Skeletal muscle cell (primary cell): Measurements from ENCODE around the gene DTD1.
A peak's percentile ranks its signal among the peaks of the same experiment; 100 is the strongest.
"Not testable (repeated sequence)": the region's sequence is repeated elsewhere in the genome, so short reads cannot be mapped to it uniquely, and the experiment has no call there.

Experiments
- DNase-seq: peaks from one replicate; pipeline ENCODE4 v3.0.0-alpha.2; 2010; ENCODE audit warnings: low read depth
- H3K4me3 ChIP-seq: 2 replicates; pipeline ENCODE4 v1.5.1; 2011; ENCODE audit warnings: low read depth, mild to moderate bottlenecking, control low read depth, low read length, moderate library complexity

Gene DTD1

DNA sequence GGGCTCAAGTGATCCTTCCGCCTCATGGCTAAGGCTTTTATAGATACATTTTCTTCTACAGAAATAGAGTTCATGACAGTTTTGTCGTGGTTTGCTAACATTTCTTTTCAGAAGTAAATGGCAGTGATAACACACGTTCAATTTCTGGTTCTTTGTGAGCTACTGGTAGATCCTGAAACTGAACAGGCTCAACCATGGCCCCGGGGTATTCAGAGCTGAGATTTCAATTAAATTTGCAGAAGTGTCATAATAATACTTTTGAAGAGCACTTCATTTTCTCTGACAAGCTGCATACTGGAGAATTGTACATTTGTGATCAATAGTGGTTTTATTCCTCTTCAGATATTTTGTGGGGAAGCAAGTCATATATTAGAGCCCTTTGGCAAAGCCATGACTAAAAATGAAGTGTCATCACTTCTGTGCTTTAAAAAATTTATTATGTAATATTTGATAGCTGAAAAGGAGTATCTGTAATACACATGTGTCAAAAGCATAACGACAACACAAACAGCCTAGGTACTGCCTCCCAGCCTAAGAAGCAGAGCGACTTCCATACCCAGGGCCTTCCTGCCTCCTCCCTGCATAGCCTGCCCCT lies 141.5 kb downstream of the DTD1 start:
- H3K4me3 ChIP-seq: no peak overlapping the region
- no peak for DNase-seq

DNA sequence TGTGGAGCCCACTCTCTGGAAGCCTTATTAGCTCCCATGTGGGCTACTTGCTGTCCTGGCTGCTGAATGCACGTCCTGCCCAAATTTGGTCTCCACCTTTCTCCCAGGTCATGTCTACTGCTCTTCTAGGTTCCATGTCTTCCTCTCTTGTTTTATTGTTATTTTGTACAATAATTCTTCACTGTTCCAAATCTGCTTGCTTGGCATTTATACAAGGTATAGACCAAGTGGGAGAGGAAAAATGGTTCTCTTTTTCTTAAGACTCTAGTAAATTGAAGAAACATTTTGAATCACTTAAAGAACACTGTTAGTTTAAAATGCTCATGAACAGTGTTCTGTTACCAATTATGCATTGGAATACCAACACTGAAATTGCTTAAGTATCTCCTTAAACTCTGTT lies 144.1 kb downstream of the DTD1 start:
- H3K4me3 ChIP-seq: no peak overlapping the region
- DNase-seq: no peak

DNA sequence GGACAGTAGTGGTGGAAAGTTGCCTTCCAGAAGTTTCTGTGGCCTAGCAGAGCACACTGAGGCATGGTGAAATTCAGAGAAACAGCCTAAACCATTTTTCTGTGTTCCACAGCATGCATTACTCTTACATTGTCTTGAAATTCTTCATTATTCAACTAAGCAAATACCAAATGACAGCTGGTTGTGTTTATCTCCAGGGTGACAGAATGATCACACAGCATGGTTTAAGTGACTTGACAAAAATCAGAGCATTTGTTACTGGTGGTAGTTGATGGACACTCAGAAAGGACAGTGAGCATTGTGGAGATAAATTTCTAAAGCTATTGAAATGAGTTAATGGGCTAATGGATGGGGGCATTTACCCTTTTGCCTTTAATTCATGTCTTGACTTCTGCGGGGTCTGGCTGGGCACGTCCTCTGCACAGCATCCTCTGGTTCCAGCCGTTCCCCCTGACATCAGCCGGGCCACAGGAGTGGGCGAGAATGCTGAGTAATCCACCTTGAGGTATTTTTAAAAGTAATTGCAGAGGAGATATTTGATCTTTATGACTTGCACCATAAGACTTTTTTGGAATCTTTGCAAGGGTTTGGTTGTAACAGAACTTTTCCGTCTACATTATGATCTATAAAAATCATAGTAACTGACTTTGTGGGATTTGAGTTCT lies 146.8 kb downstream of the DTD1 start:
- no peak overlapping the region for H3K4me3 ChIP-seq
- DNase-seq: no peak

DNA sequence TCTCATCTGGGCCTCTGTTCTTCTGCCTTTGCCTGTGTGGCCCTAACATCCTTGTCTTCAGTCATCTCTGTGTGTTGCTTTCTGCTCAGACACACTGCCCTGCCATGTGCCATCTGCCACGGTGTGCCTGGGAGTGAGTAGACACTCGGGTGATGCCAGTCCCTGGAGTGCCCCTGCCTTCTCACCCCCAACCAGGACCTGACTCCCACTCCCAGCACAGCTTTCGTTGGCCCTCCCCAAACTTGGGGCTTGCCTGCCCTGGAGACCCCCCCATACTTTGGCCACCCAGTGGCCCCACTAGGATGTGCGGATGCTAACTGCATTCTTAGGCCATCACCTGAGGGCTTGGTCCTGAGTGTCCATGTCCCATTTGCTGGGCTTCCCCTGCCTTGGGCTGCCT lies 149.3 kb downstream of the DTD1 start:
- no peak overlapping the region for H3K4me3 ChIP-seq
- DNase-seq: no peak

DNA sequence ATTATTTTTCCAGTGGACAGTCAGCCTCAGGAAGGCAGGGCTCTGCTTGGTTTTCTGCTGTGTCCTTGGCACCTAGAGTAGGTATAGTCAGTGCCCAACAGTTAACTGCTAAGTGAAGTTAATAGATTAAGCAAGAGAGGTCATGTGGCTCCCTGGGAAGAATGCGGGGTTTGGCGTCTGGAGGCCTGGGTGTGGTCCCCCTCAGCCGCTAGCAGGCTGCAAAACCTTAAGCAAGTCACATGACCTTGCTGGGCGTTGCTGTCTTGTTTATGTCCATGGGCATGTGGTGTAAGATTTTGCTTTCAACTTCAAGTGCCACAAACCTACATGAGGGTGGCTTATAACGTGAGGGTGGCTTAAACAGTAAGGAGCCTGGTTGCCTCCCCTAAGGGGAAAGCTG lies 150.2 kb downstream of the DTD1 start:
- DNase-seq: no peak
- no peak overlapping the region for H3K4me3 ChIP-seq

DNA sequence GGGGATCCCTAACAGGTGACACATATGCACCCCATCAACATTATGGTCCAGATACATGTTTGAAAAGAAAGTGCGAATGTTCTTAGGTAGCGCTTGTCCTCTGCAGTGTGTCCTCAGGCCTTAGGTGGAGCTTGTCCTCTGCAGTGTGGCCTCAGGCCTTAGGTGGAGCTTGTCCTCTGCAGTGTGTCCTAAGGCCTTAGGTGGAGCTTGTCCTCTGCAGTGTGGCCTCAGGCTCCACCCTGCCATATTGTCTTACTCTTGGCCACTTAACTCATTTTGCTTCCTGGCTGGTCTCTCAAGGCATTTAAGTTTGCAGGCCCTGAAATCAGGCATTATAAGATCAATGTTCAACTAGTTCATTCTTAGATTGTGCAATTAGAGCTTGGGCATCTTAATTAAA lies 151.0 kb downstream of the DTD1 start:
- no peak for DNase-seq
- no peak overlapping the region for H3K4me3 ChIP-seq

DNA sequence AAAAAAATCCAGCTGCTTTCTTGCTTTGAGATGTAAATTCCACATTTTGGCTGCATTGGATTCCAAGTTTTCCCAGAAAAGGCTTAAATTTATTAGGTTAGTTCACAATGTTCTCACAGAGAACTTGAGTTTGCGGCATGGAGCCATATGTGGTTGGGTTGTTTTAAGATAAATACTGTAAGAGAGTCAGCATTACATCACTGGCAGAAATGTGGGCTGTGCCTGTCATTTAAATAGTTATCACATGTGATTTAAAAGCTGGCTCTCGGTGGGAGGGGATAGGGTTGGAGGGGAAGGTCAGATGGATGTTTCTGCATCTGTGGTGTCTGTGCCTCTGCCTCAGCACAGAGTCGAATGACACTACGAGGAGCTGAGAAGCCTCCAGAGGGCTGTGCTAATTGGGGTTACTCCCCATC lies 151.9 kb downstream of the DTD1 start:
- DNase-seq: peak; percentile 93
- no peak overlapping the region for H3K4me3 ChIP-seq

DNA sequence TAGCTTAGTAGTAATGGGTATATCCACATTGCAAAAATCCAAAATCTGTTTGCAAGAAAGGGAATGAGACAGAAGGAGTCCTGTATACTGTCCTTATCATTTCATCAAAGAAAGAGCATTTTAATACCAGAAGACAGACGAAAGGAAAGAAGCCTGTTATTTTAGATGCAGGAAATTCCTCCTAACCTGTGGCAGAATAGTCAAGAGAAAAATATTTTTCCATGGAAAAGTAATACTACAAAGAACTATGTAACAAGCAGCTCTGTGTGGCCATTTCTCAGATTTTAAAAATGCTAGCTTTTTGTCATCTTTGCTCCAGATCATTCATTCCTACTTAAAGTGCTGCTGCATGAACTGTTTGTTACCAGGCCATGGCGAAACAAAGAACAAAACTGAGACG lies 152.9 kb downstream of the DTD1 start:
- H3K4me3 ChIP-seq: no peak overlapping the region
- no peak for DNase-seq

DNA sequence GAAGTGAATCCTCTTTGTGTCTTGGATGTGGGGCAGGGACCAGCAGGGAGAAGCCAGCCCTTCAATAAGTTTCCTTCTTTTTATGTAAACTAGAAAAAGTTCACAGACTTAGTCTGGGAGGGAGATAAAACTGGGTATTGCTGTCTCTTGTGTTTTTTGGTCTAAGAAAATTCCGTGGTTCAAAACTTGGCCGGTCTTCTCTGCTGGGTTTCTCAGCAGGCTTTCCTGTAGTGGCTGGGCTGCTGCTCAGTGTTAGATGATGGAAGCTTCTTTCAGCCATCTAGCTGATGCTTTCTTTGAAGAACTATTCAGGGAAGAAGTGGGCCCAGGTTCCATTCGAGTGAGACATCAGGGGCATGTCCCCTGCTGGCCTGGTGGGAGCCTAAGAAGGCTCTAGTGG lies 155.0 kb downstream of the DTD1 start:
- no peak for DNase-seq

DNA sequence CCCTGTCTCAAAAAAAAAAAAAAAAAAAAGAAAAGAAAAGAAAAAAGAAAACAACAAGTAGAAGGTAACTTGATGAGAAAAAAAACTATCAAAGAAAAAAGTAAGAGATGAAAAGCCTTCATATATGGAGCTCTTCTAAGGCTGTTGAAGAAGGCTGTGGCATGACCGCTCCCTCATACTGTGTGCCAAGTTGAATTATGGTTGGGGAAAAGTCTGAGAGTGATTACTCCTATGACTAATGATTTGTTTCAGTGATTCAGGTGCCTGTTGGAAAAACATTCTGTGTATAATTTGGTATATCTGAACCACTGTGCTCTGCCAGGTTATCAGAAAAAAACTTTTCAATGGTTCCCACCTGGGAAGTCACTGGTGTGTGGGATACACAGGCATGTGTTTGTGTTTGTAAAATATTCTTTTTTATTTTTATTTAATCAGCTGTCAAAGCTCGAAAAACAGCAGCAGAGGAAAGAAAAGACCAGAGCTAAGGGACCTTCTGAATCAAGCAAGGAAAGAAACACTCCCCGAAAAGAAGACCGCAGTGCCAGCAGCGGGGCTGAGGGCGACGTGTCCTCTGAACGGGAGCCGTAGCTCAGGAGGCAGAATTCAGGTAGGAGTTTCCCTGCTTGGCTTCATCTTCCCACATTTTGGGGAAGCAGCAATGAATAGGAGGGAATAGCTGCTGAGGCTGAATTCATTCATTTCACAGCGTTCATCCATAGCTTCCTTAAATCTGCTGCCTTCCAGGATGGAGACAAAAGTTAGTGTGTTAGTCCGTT lies 156.0 kb downstream of the DTD1 start:
- DNase-seq: no peak
- no peak overlapping the region for H3K4me3 ChIP-seq

More for the DNA sequence above, 155.0 kb downstream of the DTD1 start:
- no peak overlapping the region for H3K4me3 ChIP-seq

DNA sequence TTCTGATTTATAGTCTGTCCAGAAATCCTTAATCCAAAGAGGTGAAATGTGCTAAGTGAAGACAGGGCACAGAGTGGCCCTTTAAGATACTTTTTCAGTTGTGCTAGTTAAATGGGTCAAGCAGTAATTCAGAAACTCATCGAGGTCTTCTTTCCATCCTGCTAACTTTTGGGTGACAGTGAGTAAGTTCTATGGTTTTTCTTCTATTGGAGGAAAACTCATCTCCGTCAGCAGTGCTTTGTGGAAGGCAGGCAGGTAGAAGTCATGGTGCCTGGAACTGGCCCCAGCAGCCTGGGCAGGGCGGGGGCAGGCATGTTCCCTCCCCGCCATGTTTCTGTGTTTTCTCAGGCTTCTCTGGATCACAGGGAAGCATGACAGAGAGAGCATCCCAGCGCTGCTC lies 159.2 kb downstream of the DTD1 start:
- DNase-seq: no peak
- H3K4me3 ChIP-seq: no peak overlapping the region

DNA sequence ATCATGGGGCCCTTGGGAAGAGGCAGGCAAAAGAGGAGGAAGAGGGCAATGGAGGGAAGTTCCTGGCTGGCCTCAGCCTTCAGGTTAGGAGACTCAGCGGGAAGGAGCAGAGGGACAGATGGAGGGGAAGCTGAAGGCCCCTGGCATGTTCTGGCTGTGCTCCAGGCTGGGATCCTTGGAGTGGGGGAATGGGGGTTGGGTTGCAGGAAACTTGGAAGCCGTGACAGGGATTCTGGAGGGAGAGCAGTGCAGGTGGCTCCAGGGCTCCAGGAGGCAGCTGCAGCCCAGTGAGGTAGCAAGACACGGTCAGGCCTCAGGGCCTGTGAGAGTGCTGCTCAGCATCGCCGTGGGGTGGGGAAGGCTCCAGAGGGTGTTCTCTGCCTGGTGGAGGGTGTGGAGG lies 161.1 kb downstream of the DTD1 start:
- no peak for DNase-seq

DNA sequence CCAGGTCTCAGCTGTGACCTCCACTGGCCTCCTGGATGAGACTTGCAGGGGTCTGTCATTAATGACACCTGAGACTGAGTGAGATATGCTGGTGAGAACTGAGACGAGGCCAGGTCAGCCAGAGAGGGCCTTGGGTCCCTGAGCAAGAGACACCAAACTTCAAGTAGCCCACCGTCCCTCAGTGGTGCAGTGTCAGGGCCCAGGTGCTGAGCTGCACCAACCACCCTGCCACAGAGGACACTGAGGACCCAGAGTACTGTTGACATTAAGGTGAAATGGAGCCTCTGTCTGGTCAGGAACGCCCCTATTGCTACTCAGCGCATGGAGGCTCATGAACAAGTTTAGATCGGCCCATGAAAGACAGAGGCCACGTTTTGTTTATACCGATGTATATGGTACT lies 161.7 kb downstream of the DTD1 start:
- DNase-seq: no peak

More for the DNA sequence above, 161.1 kb downstream of the DTD1 start:
- no peak overlapping the region for H3K4me3 ChIP-seq

DNA sequence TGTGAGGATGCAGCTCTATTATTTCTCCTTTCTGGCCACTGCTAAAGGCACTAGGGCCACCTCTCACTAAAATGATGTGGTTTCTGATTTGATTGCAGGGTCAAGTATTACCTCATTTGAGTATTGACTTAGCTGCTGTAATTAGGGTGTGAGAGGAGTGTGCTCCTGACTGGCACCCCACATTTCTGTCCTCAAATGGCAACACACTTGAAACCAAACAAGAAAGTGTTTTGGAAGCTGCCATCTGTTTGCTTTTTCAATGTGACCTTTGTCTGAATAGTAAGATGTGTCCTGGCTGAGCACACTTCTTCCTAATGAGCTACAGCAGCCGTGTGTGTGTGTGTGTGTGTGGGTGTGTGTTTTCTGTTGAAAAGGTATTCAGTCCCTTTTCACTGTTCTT lies 162.9 kb downstream of the DTD1 start:
- DNase-seq: no peak
- no peak overlapping the region for H3K4me3 ChIP-seq

More for the DNA sequence above, 161.7 kb downstream of the DTD1 start:
- no peak overlapping the region for H3K4me3 ChIP-seq

DNA sequence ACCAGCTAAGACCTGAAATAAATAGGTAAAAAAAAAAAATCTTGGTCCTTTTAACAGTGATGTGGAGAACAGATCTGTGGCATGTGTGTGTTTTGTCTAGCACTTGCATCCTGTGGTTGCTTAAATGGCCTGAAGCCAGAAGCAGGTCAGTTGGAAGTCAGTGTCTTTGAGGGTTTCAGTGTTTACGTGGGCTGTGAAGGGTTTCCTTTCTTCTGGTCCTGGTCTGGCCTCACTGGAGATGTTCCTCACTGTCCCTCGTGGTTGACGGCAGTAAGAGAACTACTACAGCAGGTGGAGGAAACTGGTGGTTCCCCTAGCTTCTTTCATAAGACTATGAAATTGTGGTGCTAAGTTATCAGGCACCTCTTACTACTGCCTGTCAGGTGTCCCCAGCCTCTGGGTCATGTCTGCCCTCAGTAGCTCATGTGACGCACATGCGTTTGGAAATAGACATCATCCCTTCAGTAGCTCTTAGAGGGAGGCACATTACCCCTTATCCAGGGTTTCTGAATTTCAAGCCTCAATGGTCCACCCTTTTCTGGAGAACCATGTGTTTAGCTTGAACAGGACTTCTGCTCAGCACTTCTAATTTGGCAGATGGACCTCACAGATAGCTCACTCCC lies 166.3 kb downstream of the DTD1 start:
- no peak for DNase-seq

DNA sequence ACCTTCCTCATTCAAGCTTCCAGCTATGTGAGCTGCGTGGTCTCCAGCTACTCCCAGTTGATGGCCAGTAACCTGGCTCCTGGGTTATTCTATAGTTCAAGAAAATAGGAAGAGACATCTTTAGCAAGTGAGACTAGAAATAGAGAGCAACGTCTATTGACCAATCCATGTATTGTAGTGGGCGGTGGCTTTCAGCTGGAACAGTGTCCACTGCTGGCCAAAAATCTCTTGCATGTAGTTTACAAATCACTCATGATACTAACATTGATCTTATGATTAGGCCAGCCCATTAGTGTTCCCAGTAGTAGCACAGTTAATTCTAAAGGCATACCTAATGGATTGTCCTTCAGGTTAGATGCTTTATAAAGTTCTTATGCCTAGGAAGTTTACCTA lies 166.8 kb downstream of the DTD1 start:
- DNase-seq: no peak

More for the DNA sequence above, 166.3 kb downstream of the DTD1 start:
- H3K4me3 ChIP-seq: no peak overlapping the region

DNA sequence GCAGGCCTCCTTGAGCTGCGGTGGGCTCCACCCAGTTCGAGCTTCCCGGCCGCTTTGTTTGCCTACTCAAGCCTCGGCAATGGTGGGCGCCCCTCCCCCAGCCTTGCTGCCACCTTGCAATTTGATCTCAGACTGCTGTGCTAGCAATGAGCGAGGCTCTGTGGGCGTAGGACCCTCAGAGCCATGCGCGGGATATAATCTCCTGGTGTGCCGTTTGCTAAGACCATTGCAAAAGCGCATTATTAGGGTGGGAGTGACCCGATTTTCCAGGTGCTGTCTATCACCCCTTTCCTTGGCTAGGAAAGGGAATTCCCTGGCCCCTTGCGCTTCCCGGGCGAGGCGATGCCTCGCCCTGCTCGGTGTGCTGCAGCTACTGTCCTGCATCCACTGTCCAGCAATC lies 173.0 kb downstream of the DTD1 start:
- not testable (repeated sequence) for DNase-seq

More for the DNA sequence above, 166.8 kb downstream of the DTD1 start:
- no peak overlapping the region for H3K4me3 ChIP-seq

DNA sequence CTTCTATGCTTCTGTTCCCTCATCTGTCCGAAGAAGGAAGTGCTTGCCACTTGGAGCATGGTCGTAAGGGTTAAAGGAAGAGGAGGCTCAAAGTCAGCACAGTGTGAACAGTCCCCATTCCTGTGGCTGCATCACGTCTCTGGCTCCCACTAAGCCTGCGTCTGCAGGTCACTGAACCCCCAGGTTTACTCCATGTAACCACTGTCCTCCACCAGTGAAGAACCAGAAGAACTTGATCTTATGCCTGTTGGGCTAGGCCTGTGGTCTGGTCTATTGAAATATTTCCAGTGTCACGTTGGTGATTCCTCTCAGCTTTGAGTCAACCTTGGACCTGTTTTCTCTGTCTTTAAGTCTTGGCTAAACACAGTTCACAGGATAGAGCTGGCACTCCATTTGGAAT lies 179.8 kb downstream of the DTD1 start:
- H3K4me3 ChIP-seq: no peak overlapping the region
- no peak for DNase-seq

More for the DNA sequence above, 173.0 kb downstream of the DTD1 start:
- H3K4me3 ChIP-seq: not testable (repeated sequence)

DNA sequence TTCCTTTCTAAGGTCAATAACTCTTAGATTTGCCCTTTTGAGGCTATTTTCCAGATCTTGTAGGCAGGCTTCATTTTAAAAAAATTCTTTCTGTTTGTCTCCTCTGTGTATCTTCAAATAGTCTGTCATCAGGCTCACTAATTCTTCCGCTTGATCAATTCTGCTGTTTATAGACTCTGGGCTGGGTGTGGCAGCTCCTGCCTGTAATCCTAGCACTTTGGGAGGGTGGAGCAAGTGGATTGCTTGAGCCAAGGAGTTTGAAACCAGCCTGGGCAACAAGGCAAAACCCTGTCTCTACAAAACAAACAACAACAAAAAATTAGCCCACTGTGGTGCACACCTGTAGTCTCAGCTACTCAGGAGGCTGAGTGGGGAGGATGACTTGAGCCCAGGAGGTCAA lies 185.7 kb downstream of the DTD1 start:
- no peak for DNase-seq
- H3K4me3 ChIP-seq: no peak overlapping the region

DNA sequence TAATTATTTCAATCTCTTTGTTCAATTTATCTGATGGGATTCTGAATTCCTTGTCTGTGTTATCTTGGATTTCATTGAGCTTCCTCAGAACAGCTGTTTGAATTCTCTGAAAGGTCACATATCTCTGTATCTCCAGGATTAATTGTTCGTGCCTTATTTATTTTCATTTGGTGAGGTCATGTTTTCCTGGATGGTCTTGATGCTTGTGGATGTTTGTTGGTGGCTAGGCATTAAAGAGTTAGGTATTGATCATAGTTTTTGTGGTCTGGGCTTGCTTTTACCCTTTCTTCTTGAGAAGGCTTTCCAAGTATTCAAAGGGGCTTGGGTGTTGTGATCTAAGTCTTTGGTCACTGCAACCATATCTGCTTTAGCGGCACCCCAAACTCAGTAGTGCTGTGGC lies 186.4 kb downstream of the DTD1 start:
- H3K4me3 ChIP-seq: no peak overlapping the region
- no peak for DNase-seq
